Smooth muscle cell (in vitro differentiated cells): ENCODE data around the gene OR11L1. TPM values are rescaled to one million over a fixed set of nuclear protein-coding genes. Genes with fewer than 3 reads are reported as not detected.

Source experiments
- DNase-seq: peaks from one replicate; lab custom pipeline; 2025; ENCODE audit not compliant: unreplicated experiment; lab: John Stamatoyannopoulos, UW
- H2AFZ ChIP-seq: fragments of 200-600 bp; sonication (generic); 2 replicates; pipeline ENCODE4 v1.6.0; 2016; ENCODE audit warnings: antibody characterized with exemption, low read depth, mild to moderate bottlenecking
- H3F3A ChIP-seq: fragments of 200-600 bp; sonication (generic); 2 replicates; pipeline ENCODE4 v1.6.0; 2017; ENCODE audit warnings: antibody characterized with exemption, low read depth
- H3K27ac ChIP-seq: fragments of 200-600 bp; sonication (generic); 2 replicates; pipeline ENCODE4 v1.5.1; 2016; ENCODE audit warnings: low read depth, mild to moderate bottlenecking
- H3K27me3 ChIP-seq: fragments of 200-600 bp; sonication (generic); 2 replicates; pipeline ENCODE4 v1.6.1; 2016; ENCODE audit warnings: low read depth, mild to moderate bottlenecking
- H3K36me3 ChIP-seq: fragments of 200-600 bp; sonication (generic); 2 replicates; pipeline ENCODE4 v1.5.1; 2016; ENCODE audit warnings: low read depth
- H3K4me1 ChIP-seq: fragments of 200-600 bp; sonication (generic); 2 replicates; pipeline ENCODE4 v1.5.1; 2016; ENCODE audit warnings: low read depth
- H3K4me2 ChIP-seq: fragments of 200-600 bp; sonication (generic); 2 replicates; pipeline ENCODE4 v1.6.0; 2016; ENCODE audit warnings: mild to moderate bottlenecking
- H3K4me3 ChIP-seq: fragments of 200-600 bp; sonication (generic); 2 replicates; pipeline ENCODE4 v1.5.1; 2016; ENCODE audit warnings: mild to moderate bottlenecking
- H3K79me2 ChIP-seq: fragments of 200-600 bp; sonication (generic); 2 replicates; pipeline ENCODE4 v1.6.0; 2016; ENCODE audit warnings: low read depth, mild to moderate bottlenecking
- H3K9ac ChIP-seq: fragments of 200-600 bp; sonication (generic); 2 replicates; pipeline ENCODE4 v1.6.0; 2016; ENCODE audit warnings: low read depth
- H3K9me3 ChIP-seq: fragments of 200-600 bp; sonication (generic); replicated peaks from 2 replicates; pipeline ENCODE4 v1.5.1; 2016; ENCODE audit warnings: low read depth
- H4K20me1 ChIP-seq: fragments of 200-600 bp; sonication (generic); 2 replicates; pipeline ENCODE4 v1.6.0; 2016; ENCODE audit warnings: low read depth
- WGBS: methylation state at CpG from one replicate; pipeline ENCODE4 v1.1.7; 2016; ENCODE audit warnings: low lambda C conversion rate; 5-methylcytosine and 5-hydroxymethylcytosine counted together
- polyA plus RNA-seq: library from polyadenylated mRNA; unstranded; fragments of >200 nt; fragmentation: Nextera tagmentation; extraction: Ambion mirVana; gene quantifications from 2 replicates; pipeline ENCODE4 v1.2.1, GENCODE V29; 2016
- total RNA-seq: library from RNA; depleted of rRNA; stranded (reverse); fragments of >200 nt; gene quantifications from 2 replicates; pipeline ENCODE4 v1.2.3, GENCODE V29; 2014
- TF ChIP-seq, protein P1 (sequence below): fragments of 200-600 bp; sonication (generic); IDR thresholded peaks from 2 replicates; pipeline ENCODE4 v1.5.1; 2017; ENCODE audit warnings: borderline replicate concordance, mild to moderate bottlenecking, antibody characterized with exemption; ENCODE audit not compliant: insufficient read depth, poor library complexity, severe bottlenecking

OR11L1 gene, protein sequence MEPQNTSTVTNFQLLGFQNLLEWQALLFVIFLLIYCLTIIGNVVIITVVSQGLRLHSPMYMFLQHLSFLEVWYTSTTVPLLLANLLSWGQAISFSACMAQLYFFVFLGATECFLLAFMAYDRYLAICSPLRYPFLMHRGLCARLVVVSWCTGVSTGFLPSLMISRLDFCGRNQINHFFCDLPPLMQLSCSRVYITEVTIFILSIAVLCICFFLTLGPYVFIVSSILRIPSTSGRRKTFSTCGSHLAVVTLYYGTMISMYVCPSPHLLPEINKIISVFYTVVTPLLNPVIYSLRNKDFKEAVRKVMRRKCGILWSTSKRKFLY
- total RNA-seq (not detected in 2 replicates), polyA plus RNA-seq (not detected in 2 replicates)

DNA sequence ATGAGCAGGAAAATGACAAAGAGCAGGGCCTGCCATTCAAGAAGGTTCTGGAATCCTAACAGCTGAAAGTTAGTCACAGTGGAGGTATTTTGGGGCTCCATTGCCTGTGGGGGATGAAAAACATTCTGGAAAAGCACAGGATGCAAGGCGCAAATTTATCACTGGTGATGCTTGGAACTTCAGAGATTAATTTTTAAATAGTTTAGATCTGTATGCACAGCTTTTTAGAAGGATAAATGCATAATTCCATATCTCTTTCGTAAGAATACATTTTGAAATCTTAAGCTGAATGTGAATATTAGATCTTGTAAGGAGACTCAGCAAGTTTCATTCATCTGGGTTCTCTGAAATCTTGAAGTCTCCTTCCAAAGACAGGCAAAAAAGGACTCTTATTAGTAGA lies at the start of gene OR11L1:
OR11L1 (minus strand) TSS at position 101 of the 400 bp plus-strand sequence; CDS start at position 101, 0 bp downstream.
- Histone ChIP-seq H2AFZ (no peak within 1 kb of the TSS), H3K27me3 (no peaks in the 10 kb centered on the region), H3K27ac (no peak within 1 kb of the TSS), H3K4me1 (no peaks in the 10 kb centered on the region), H3K4me2 (no peak within 1 kb of the TSS), H3F3A (no peaks in the 10 kb centered on the region), H3K4me3 (no peak within 1 kb of the TSS), H4K20me1 (no peaks in the 10 kb centered on the region), H3K9ac (no peak within 1 kb of the TSS), H3K79me2 (no peaks in the 10 kb centered on the region), H3K36me3 (no peaks in the 10 kb centered on the region), H3K9me3 (peaks cover 4% of the 10 kb centered on the region)
- WGBS = 79% methylated on average over 2 of the region's 2 CpGs
- TF ChIP-seq, protein P1, sequence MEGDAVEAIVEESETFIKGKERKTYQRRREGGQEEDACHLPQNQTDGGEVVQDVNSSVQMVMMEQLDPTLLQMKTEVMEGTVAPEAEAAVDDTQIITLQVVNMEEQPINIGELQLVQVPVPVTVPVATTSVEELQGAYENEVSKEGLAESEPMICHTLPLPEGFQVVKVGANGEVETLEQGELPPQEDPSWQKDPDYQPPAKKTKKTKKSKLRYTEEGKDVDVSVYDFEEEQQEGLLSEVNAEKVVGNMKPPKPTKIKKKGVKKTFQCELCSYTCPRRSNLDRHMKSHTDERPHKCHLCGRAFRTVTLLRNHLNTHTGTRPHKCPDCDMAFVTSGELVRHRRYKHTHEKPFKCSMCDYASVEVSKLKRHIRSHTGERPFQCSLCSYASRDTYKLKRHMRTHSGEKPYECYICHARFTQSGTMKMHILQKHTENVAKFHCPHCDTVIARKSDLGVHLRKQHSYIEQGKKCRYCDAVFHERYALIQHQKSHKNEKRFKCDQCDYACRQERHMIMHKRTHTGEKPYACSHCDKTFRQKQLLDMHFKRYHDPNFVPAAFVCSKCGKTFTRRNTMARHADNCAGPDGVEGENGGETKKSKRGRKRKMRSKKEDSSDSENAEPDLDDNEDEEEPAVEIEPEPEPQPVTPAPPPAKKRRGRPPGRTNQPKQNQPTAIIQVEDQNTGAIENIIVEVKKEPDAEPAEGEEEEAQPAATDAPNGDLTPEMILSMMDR = no peak
- no peak for DNase-seq

DNA sequence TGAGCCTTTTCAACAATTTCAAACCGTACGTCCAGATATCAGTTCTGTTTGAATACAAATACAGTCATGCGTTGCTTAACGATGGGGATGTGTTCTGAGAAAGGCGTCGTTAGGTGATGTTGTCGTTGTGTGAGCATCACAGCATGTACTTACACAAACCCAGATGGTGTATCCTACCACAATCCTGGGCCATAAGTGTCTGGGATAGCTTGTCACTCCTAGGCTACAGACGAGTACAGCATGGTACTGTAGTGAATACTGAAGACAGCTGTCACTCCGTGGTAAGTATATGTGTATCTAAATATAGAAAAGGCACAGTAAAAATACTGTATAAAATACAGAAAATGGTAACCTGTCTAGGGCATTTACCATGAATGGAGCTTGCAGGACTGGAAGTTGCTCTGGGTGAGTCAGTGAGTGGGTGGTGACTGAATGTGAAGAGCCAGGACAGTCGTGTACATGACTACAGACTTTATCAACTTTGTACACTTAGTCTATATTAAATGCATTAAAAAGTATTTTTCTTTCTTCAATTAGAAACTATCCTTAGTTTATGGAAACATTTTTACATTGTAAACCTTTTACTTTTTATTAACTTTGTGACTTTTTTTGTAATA lies 43.2 kb upstream of the OR11L1 start:
- DNase-seq = no peak
- 87% methylated on average over 10 of the region's 10 CpGs for WGBS
- H3K27ac ChIP-seq = no peak overlapping the region
- H3K9ac ChIP-seq = no peak overlapping the region
- no peaks in the 10 kb centered on the region for H3K36me3 ChIP-seq
- H3K4me3 ChIP-seq = no peak overlapping the region
- no peak overlapping the region for H2AFZ ChIP-seq
- H4K20me1 ChIP-seq = no peaks in the 10 kb centered on the region
- no peaks in the 10 kb centered on the region for H3K4me1 ChIP-seq
- H3K27me3 ChIP-seq = no peaks in the 10 kb centered on the region
- no peak overlapping the region for H3K4me2 ChIP-seq
- TF ChIP-seq, protein P1 = no peak
- H3F3A ChIP-seq = no peaks in the 10 kb centered on the region
- H3K79me2 ChIP-seq = no peaks in the 10 kb centered on the region
- H3K9me3 ChIP-seq = no peaks in the 10 kb centered on the region

DNA sequence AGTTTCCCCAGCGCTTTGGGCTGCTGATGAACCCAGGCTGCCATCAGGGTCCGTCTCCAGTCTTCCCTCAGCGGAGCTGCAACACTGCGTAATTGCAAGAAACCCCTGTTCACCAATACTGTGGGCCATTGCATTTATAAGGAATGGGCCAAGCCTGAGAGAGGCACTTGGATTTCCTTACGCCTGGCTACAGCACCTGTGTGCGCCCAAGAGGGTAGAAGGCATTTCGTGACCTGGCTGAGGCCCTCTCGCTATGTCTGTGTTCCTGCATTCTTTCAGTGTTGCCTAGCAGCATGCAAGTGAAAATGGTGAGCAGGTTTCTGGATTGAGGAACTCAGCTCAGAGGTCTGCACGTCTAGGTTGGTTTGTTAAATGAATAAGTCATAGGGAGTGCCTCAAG lies 41.6 kb upstream of the OR11L1 start:
- Histone ChIP-seq H3K4me3 (no peak overlapping the region), H3K27ac (no peak overlapping the region), H3K9ac (no peak overlapping the region), H3K4me1 (no peaks in the 10 kb centered on the region), H2AFZ (no peak overlapping the region), H4K20me1 (no peaks in the 10 kb centered on the region), H3K9me3 (no peaks in the 10 kb centered on the region), H3K36me3 (no peaks in the 10 kb centered on the region), H3K4me2 (no peak overlapping the region), H3K79me2 (no peaks in the 10 kb centered on the region), H3K27me3 (no peaks in the 10 kb centered on the region), H3F3A (no peaks in the 10 kb centered on the region)
- 76% methylated on average over 9 of the region's 9 CpGs for WGBS
- no peak for DNase-seq
- TF ChIP-seq, protein P1 = no peak
